ENCODE measurements around the gene ATP6V1C2.

DNA sequence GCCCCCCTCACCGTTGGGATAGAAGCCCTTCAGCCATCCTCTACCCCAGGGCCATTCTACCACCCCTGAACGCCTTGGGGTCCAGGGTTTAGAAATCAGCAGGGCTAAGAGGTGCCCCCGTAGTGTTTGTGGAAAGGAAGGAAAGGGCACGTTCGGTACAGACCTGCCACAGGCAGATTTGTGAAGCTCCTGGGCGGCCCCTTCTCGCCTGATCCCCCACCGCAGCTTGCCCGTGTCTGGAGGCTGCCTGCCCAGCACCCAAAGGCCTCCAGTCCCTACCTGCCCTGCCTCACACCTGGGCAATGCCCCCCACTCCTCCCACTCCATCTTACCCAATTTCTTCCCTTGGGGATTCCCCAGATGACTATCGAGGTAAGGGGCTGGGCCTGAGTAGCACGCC lies 21.2 kb downstream of the ATP6V1C2 start:
- TF ChIP-seq, protein P1, sequence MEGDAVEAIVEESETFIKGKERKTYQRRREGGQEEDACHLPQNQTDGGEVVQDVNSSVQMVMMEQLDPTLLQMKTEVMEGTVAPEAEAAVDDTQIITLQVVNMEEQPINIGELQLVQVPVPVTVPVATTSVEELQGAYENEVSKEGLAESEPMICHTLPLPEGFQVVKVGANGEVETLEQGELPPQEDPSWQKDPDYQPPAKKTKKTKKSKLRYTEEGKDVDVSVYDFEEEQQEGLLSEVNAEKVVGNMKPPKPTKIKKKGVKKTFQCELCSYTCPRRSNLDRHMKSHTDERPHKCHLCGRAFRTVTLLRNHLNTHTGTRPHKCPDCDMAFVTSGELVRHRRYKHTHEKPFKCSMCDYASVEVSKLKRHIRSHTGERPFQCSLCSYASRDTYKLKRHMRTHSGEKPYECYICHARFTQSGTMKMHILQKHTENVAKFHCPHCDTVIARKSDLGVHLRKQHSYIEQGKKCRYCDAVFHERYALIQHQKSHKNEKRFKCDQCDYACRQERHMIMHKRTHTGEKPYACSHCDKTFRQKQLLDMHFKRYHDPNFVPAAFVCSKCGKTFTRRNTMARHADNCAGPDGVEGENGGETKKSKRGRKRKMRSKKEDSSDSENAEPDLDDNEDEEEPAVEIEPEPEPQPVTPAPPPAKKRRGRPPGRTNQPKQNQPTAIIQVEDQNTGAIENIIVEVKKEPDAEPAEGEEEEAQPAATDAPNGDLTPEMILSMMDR (IDR thresholded peaks at IDR 0.05): no peak
- no peak for TF ChIP-seq POLR2A (IDR thresholded peaks at IDR 0.05)

All from lower leg skin (tissue), 3 donors.